ENCODE data around the gene PTPN14. TPM values are rescaled to one million over a fixed set of nuclear protein-coding genes. Genes with fewer than 3 reads are reported as not detected.
A peak's percentile ranks its signal among the peaks of the same experiment; 100 is the strongest.

The PTPN14 gene
- total RNA-seq, 1 donor from 2014 or later: 46.2 TPM

- no peak for DNase-seq (ENCODE audit: low spot score)
Observed at GRCh38 chr1:214454569-214455396, 96.6 kb downstream of the PTPN14 start.

GRCh38 chr1:214453109-214453722 lies 98.2 kb downstream of the PTPN14 start:
- DNase-seq (ENCODE audit: low spot score): no peak

GRCh38 chr1:214452152-214452784 lies 99.1 kb downstream of the PTPN14 start:
- DNase-seq (ENCODE audit: low spot score): no peak

DNA sequence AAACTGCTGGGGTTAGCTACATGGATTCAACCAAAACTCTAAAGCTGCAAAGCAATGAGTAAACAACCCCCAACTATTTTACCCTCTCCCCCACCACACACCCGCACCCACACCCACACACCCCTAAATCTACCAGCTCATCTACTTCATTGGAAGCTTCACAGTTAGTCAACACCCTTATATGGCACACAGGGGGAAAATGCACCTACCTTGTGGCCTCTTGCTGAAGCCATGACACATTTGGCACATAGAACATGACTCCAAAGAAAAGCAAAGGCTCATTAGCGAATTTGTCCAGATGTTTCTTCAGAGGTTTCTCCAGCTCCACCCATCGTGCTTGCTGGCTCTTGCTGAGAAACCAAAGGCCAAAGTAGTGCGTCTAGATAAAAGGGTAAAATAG lies 99.8 kb downstream of the PTPN14 start:
- DNase-seq (ENCODE audit: low spot score): no peak

- DNase-seq (ENCODE audit: low spot score): no peak
Observed at GRCh38 chr1:214449371-214449770, 102.0 kb downstream of the PTPN14 start.

- DNase-seq (ENCODE audit: low spot score): no peak
Observed at GRCh38 chr1:214448536-214448935, 102.9 kb downstream of the PTPN14 start.

- DNase-seq (ENCODE audit: low spot score): no peak
Observed at GRCh38 chr1:214447557-214447871, 103.9 kb downstream of the PTPN14 start.

DNA sequence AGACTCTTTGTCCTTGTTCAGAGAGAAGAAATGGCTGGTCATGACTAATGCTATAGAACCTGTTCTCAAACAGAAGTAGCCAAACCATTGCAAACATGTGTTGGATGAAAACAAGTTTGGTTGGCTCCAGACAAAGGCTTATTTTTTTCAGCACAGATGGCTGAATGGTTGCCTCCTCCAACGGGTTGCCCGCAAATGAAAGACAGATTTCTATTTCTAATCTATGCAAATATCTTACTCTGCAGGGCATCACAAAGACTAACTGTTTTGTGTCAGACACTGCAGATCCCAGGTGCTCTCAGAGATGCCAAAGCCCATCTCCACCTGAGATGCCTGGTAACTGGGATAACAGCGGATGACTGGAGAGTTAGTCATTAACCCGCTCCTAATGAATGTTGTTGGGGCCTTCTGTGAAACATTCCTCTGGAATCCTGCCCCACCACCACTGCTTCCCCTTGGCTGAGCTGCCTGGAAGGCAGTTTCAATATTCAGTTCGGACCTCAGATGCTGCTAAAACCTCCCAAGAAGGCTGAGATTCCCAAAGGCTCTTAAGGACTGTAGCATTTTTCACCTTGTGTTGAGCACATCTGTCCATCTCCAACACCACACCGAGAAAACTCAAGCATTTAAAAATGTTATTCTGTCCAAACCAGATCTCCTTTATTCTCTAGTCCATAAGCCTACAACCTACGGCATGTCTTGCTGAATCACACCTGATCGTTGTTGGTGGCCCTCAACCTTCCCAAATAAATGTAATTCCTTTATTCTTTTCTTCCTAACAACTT lies 104.4 kb downstream of the PTPN14 start:
- DNase-seq (ENCODE audit: low spot score): peak; percentile 60

DNA sequence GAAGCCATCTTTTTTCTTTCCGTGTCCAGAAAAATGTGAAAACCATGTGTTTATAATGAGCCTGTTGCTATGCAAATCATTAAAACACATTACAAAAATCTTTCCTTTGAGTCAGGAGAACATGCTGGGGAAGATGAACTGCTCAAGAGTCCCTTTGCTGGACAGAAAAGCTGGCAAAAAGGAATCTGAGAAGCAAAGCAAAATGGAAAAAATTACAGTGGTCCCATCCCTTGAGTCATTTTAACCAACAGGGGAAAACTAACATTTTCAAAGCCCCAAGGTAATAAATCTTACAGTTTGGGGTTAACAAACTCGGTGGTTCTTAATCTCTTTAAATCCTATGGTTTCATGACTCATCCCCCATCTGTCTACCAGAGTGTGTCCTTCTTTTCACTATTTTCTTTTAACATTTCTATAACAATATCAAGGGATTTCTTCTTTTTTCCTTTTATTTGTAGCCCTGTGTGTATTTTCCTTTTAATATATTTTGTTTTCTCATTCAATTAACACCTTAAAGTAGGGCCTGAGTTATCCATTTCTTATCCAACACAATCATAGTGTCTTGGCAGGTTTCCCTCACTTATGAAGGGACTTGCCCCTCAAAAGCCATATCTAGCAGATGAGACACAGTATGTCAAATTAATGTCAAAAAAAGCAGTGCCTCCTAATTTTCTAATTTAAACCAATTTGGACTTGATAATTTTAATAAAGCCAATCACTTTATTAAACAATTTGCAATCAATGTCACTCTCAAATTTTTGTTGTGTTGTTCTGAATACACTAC lies 105.4 kb downstream of the PTPN14 start:
- DNase-seq (ENCODE audit: low spot score): no peak

DNA sequence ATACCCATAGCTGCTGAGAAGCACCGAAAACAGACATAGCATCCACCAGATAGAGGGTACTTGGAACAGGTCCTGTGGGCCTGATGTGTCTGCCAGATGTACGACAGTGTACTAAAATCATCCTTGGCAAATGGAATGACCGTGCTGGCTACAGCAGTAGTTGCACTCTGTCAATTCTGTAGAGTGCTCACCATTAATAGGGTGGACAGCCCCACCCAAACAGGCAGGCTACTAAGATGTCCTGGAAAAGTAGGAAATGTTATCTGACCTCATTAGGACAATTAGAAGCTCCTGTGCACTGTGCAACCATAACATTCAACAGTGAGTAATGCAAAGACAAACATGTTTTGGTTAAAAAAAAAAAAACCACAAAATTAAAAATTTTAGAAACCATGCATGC lies 106.2 kb downstream of the PTPN14 start:
- no peak for DNase-seq (ENCODE audit: low spot score)

DNA sequence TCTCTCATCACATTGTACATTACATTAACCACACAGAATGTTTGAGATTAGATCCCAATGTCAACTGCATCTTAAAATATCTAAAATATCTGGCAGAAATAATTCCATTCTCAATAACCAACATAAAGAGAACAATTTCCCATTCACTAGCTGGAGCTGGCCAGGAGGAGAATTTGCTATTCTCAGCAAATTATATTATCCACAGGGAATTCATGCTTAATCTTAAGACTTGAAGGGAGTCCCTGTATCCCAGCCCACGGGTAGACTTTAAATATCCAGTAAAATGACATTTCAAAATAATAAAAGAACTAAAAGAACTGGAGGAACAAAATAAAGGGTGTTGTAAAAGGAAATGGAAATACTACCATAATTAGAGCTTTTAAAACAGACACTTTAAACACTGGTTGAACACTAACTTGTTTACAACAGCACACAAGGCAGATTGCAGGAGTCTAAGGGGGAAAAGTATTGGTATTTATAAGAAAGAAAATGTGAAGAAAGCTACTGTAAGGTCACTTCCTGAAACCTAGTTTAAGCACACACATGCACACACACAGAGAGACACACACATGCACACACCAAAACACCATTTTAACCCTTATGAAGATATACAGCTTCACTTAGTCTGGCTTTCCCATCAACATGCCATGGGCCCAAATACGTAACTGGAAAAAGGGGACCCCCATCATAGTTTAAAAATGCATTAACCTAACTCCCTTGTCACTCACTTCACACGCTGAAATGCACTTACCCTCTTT lies 107.0 kb downstream of the PTPN14 start:
- no peak for DNase-seq (ENCODE audit: low spot score)

DNA sequence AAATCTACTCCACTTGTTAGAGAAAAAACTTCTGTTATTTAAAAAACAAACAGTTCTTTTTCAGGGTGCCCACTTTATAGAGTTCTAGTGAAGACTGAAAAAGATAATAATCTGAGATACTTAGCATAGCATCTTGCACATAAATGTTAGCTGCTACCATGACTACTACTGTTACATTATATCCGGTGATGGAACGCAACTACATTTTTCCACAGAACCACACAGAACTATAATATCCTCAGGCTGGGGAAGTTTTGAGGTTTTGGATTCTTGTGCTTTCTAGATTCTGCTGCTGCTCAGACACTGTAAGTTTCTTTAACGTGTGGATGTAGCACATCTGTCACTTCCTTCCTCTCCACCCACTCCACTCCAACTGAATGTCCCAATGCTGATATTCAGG lies 110.3 kb downstream of the PTPN14 start:
- DNase-seq (ENCODE audit: low spot score): no peak

- no peak for DNase-seq (ENCODE audit: low spot score)
Observed at GRCh38 chr1:214440219-214440965, 111.0 kb downstream of the PTPN14 start.

DNA sequence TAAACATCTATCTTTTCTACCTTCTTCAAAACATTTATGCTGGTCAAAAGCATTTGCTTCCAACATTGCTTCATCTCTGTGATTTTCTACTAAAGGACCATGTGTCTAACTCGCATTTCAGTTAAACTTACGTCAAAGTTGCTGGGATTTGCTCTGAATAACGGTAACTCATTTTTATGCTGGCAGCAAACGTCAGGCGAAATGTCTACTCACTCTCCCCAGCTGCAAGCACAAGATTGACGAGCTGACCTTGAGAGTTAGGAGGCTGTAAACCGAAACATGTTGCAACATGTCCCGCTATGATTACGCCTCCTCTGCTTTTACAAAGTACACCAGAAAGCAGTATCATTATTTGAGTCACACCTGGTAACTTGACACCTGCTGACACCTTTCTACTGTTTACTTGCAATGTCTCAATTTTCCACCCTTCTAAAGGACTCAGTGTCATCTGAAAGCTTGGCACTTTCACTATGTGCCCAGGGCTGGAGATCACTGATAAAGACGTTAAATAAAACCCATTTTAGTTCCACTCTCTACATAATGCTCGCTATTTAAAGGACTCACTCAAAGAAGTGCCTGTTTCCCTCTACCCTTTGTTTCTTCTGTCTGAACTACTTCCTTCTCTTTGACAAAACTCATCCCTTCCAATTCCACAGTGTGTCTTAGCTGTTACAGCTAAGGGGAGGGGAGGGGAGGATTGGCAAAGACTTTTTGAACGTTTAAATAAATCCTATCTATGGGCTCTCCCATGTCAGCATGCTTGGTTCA lies 111.9 kb downstream of the PTPN14 start:
- DNase-seq (ENCODE audit: low spot score): peak; percentile 19

- DNase-seq (ENCODE audit: low spot score): no peak
Observed at GRCh38 chr1:214438530-214438929, 112.9 kb downstream of the PTPN14 start.

DNA sequence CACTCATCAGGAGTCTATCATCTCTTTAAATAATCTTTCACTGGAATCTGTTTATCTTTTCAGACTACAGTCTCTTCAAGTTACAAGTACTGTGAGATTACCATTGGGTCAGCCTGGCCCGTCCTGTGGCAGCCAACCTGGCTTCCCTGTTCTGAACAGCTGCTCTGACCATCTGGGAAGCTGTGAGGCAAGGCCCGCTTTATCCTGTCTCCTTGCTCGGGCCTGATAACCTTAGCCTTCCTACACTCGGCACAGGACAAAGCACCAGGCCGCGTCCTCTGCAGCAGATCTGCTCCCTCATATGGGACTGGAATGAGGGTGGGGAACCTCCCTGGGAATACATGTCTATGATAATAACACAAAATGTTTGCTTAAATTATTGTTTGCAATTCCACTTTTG lies 113.3 kb downstream of the PTPN14 start:
- no peak for DNase-seq (ENCODE audit: low spot score)

DNA sequence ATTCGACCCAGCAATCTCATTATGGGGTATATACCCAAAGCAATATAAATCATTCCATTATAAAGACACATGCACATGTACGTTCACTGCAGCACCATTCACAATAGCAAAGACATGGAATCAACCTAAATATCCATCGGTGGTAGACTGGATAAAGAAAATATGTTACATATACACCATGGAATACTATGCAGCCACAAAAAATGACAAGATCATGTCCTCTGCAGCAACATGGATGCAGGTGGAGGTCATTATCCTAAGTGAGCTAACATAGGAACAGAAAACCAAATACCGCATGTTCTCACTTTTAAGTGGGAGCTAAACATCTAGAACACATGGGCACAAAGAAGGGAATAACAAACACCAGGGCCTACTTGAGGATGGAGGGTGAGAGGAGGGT lies 115.5 kb downstream of the PTPN14 start:
- no peak for DNase-seq (ENCODE audit: low spot score)

DNA sequence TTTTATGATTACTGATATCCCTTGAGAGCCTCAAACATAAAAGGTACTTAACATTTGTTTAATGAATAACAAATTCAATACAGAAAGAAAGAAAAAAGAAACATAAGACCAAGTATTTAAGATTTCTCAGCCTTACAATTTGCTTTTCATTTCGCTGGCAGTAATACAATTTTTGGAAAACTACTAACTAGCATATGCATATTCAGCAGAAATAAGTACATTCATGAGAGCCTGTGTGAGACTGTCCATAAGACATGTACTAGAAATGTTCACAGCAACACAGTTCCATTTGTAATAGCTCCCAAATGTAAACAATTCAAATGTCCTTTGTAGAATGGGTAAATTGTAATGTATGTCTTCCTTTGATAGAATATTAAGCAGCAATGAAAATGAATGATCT lies 119.2 kb downstream of the PTPN14 start:
- DNase-seq (ENCODE audit: low spot score): no peak

Measured in mucosa of gallbladder (tissue), 1 donor.